Prostate gland (tissue), 2 donors: ENCODE data around the gene ZNF169. TPM values are rescaled to one million over a fixed set of nuclear protein-coding genes. Genes with fewer than 3 reads are reported as not detected.
"Not testable (repeated sequence)": the region's sequence is repeated elsewhere in the genome, so short reads cannot be mapped to it uniquely, and the experiment has no call there.

ENCODE experiments used
- DNase-seq: peaks from one replicate; pipeline ENCODE4 v3.0.0-alpha.2; 2019; ENCODE audit warnings: low spot score
- H3K27ac ChIP-seq, 2 donors: fragments of 200-600 bp; sonication (generic); 2 replicates each; pipeline ENCODE4 v1.5.1; 2017 to 2019
- H3K27me3 ChIP-seq: fragments of 200-600 bp; sonication (generic); replicated peaks from 2 replicates; pipeline ENCODE4 v1.5.1; 2019; ENCODE audit not compliant: insufficient read depth
- H3K36me3 ChIP-seq, 2 donors: fragments of 200-600 bp; sonication (generic); 1 replicate in 1 of 2; 2 replicates in 1 of 2; pipeline versions ENCODE4 v1.5.1 to v1.8.1; 2017 to 2019
- H3K4me1 ChIP-seq: fragments of 200-600 bp; sonication (generic); replicated peaks from 2 replicates; pipeline ENCODE4 v1.5.1; 2019
- H3K4me3 ChIP-seq, 2 donors: fragments of 200-600 bp; sonication (generic); 2 replicates each; pipeline ENCODE4 v1.5.1; 2017 to 2019
- H3K9me3 ChIP-seq: fragments of 200-600 bp; sonication (generic); 2 replicates; pipeline ENCODE4 v1.5.1; 2017
- WGBS: methylation state at CpG from one replicate; pipeline ENCODE4 v1.1.5; 2018; 5-methylcytosine and 5-hydroxymethylcytosine counted together
- intact Hi-C: fragments of 100-400 bp; cut with DNase I; formaldehyde crosslinking; loops from one replicate; pipeline ENCODE4 v1.14.2; 2022
- total RNA-seq, 2 donors: library from RNA; depleted of rRNA; stranded (reverse); fragments of >200 nt; gene quantifications; one replicate each; pipeline ENCODE4 v1.1.0, GENCODE V29; 2016

Gene ZNF169
- total RNA-seq, 2 donors from 2014 or later: 6.0 to 21.2 TPM

- H3K27me3 ChIP-seq, H3K4me1 ChIP-seq, H3K9me3 ChIP-seq, intact Hi-C loops, H3K4me3 ChIP-seq, H3K27ac ChIP-seq, DNase-seq, H3K36me3 ChIP-seq: not testable (repeated sequence)
- 100% methylated on average over 2 of the region's 5 CpGs for WGBS
Observed at GRCh38 chr9:94328544-94328943, 69.4 kb downstream of the ZNF169 start, which contains the start of gene NUTM2F. Gene NUTM2F, minus strand, starts transcription at chr9:94328644. Its CDS starts 21 bp downstream, at chr9:94328623.

GRCh38 chr9:94336445-94336844 is 77.3 kb downstream of the ZNF169 start:
- H3K27ac ChIP-seq, H3K4me1 ChIP-seq, intact Hi-C loops, H3K27me3 ChIP-seq, H3K4me3 ChIP-seq, DNase-seq, H3K9me3 ChIP-seq, H3K36me3 ChIP-seq: not testable (repeated sequence)
- WGBS: 89% methylated on average over 4 of the region's 4 CpGs

- H3K36me3 ChIP-seq, H3K4me1 ChIP-seq, DNase-seq, H3K4me3 ChIP-seq, H3K27me3 ChIP-seq, intact Hi-C loops, H3K27ac ChIP-seq, H3K9me3 ChIP-seq: not testable (repeated sequence)
- 40% methylated on average over 7 of the region's 7 CpGs for WGBS
Observed at GRCh38 chr9:94338723-94339122, 79.6 kb downstream of the ZNF169 start.

- WGBS: 98% methylated on average over 6 of the region's 6 CpGs
- DNase-seq, H3K4me1 ChIP-seq, intact Hi-C loops, H3K36me3 ChIP-seq, H3K27ac ChIP-seq, H3K27me3 ChIP-seq, H3K9me3 ChIP-seq, H3K4me3 ChIP-seq: not testable (repeated sequence)
Observed at GRCh38 chr9:94339657-94340056, 80.6 kb downstream of the ZNF169 start.

- H3K4me1 ChIP-seq, H3K27me3 ChIP-seq, intact Hi-C loops, H3K36me3 ChIP-seq, DNase-seq, H3K9me3 ChIP-seq, H3K27ac ChIP-seq, H3K4me3 ChIP-seq: not testable (repeated sequence)
- 83% methylated on average over 3 of the region's 6 CpGs for WGBS
Observed at GRCh38 chr9:94340750-94341149, 81.7 kb downstream of the ZNF169 start.

GRCh38 chr9:94341703-94342102 is 82.6 kb downstream of the ZNF169 start:
- H3K9me3 ChIP-seq, H3K4me3 ChIP-seq, DNase-seq, intact Hi-C loops, H3K27me3 ChIP-seq, H3K4me1 ChIP-seq, H3K27ac ChIP-seq, H3K36me3 ChIP-seq: not testable (repeated sequence)
- 65% methylated on average over 2 of the region's 2 CpGs for WGBS

- intact Hi-C loops, H3K4me1 ChIP-seq, H3K27ac ChIP-seq, H3K4me3 ChIP-seq, H3K27me3 ChIP-seq, DNase-seq, H3K9me3 ChIP-seq, H3K36me3 ChIP-seq: not testable (repeated sequence)
- WGBS: 82% methylated on average over 16 of the region's 16 CpGs
Observed at GRCh38 chr9:94347451-94347850, 88.4 kb downstream of the ZNF169 start.

- H3K9me3 ChIP-seq, intact Hi-C loops, H3K4me3 ChIP-seq, DNase-seq, H3K27ac ChIP-seq, H3K36me3 ChIP-seq, H3K27me3 ChIP-seq, H3K4me1 ChIP-seq: not testable (repeated sequence)
- WGBS: no CpG with 5 or more reads among the region's 3 CpGs
Observed at GRCh38 chr9:94348754-94349153, 89.7 kb downstream of the ZNF169 start.

Other genes with a start within 250 kb of the ZNF169 start
- gene PTPDC1, start 174.8 kb upstream of the ZNF169 start, total RNA-seq: 10 to 100 TPM in 1 of 2 donors, 1 to 10 TPM in 1; 4.6 to 17.9 TPM
- gene NUTM2F, start 69.3 kb downstream of the ZNF169 start, total RNA-seq: under 1 TPM in 1 of 2 donors, not detected in 1; 0.40 TPM